ENCODE data around the gene HERC2. TPM values are rescaled to one million over a fixed set of nuclear protein-coding genes. Genes with fewer than 3 reads are reported as not detected.
A peak's percentile ranks its signal among the peaks of the same experiment; 100 is the strongest.

The HERC2 gene
- total and polyA plus RNA-seq, 2 of the 8 experiments (the other 6 are each of a cell fraction or from before 2014, with no cell fraction given), result 83.0 to 88.7 TPM

GRCh38 chr15:28096411-28096669 is 225.6 kb downstream of the HERC2 start:
- no peak overlapping the region for H3K4ac ChIP-seq (replicated peaks; ENCODE audit: insufficient read length, low read depth, low read length)
- no peak overlapping the region for H2BK20ac ChIP-seq (ENCODE audit: low read length)
- H3K56ac ChIP-seq (replicated peaks; ENCODE audit: insufficient read length, low read depth, low read length), result no peak overlapping the region
- no peak for DNase-seq (ENCODE audit: low read depth in 1 of 2, low spot score in 2 of 2)
- H3K79me2 ChIP-seq (ENCODE audit: control insufficient read depth in 1 of 2, insufficient read depth in 2 of 2, low read length in 2 of 2), result no peaks in the 10 kb centered on the region
- no peak overlapping the region for H4K91ac ChIP-seq (replicated peaks; ENCODE audit: insufficient read length, low read length)
- no peak for FAIRE-seq
- H3K4me3 ChIP-seq (ENCODE audit: extremely low read depth in 1 of 4, insufficient read depth in 2 of 4, low read depth in 3 of 4, low read length in 4 of 4), result peak overlapping the region; percentile 35 to 66 (median 54)
- H2AFZ ChIP-seq (ENCODE audit: low read length), result no peak overlapping the region
- no peak overlapping the region for H3K14ac ChIP-seq (ENCODE audit: insufficient read length)
- H3K23ac ChIP-seq (ENCODE audit: insufficient read length), result no peak overlapping the region
- H4K8ac ChIP-seq (ENCODE audit: extremely low read depth, insufficient read depth, low read length), result no peak overlapping the region
- H2AK5ac ChIP-seq (ENCODE audit: low read depth, low read length), result no peak overlapping the region
- peaks cover 43 to 83% (median 77%) of the 10 kb centered on the region in 4 experiments for H3K27me3 ChIP-seq (replicated peaks in 1 of 4; ENCODE audit: control insufficient read depth in 3 of 4, extremely low read depth in 1 of 4, insufficient read depth in 3 of 4, low read length in 3 of 4)
- no peak overlapping the region for H3K9ac ChIP-seq (replicated peaks in 1 of 4; ENCODE audit: extremely low read depth in 1 of 4, low read depth in 3 of 4, low read length in 3 of 4)
- no peak overlapping the region for H4K5ac ChIP-seq (ENCODE audit: insufficient read length, low read depth, low read length)
- peaks cover 40% of the 10 kb centered on the region for H3K23me2 ChIP-seq (ENCODE audit: low read depth, low read length)
- H3K79me1 ChIP-seq (ENCODE audit: low read depth, low read length), result no peaks in the 10 kb centered on the region; the same call in 1 of the 2 replicates
- H3K36me3 ChIP-seq (ENCODE audit: control insufficient read depth in 2 of 4, insufficient read depth in 4 of 4, low read length in 3 of 4), result peaks cover 0 to 3% (median 0%) of the 10 kb centered on the region in 4 experiments; a peak in 1 of 8 replicates
- ChIA-PET POLR2A (ENCODE audit: partially characterized antibody) (interaction anchor here (1.3 to 2.7 kb wide), 3 partner anchors 7 to 17 kb away, joined by 4 to 7 read pairs (median 6); no protein-coding TSS in a partner anchor), CTCF (ENCODE audit: partially characterized antibody) (interaction anchor here (3.8 kb wide), 1 partner anchor 28 kb away, joined by 16 read pairs; no protein-coding TSS in a partner anchor)
- H3K4me1 ChIP-seq (replicated peaks in 1 of 4; ENCODE audit: control insufficient read depth in 3 of 4, insufficient read depth in 4 of 4, low read length in 3 of 4), result peaks cover 0 to 29% (median 9%) of the 10 kb centered on the region in 4 experiments; a peak in 5 of 7 replicates
- H2BK120ac ChIP-seq (replicated peaks; ENCODE audit: low read depth, low read length), result no peak overlapping the region
- no peak overlapping the region for H2BK12ac ChIP-seq (ENCODE audit: low read depth, low read length)
- H3K9me3 ChIP-seq (ENCODE audit: insufficient read depth in 2 of 2, low read depth in 1 of 2, low read length in 1 of 2), result 0 out of 4 replicates have a peak, but pooled peaks cover 0 to under 1% of the 10 kb centered on the region in 2 experiments
- H2BK5ac ChIP-seq (ENCODE audit: low read depth, low read length), result no peak overlapping the region
- H3K4me2 ChIP-seq (ENCODE audit: insufficient read depth in 1 of 2, low read depth in 2 of 2, low read length in 2 of 2), result peak overlapping the region; percentile 55 to 87
- no peak overlapping the region for H3K27ac ChIP-seq (ENCODE audit: low read depth, low read length)
- no peak overlapping the region; the same call in 1 of the 2 replicates for H3K18ac ChIP-seq (ENCODE audit: extremely low read depth, low read length)
- H2BK15ac ChIP-seq (ENCODE audit: low read length), result peak overlapping the region; percentile 92; the same call in 1 of the 2 replicates
- H4K20me1 ChIP-seq (replicated peaks in 1 of 2; ENCODE audit: control insufficient read depth in 1 of 2, insufficient read depth in 2 of 2, low read length in 2 of 2), result peaks cover 0 to 20% of the 10 kb centered on the region in 2 experiments
- WGBS, 2 experiments (ENCODE audit: extremely low coverage in 1 of 2, insufficient coverage in 1 of 2, insufficient read length in 1 of 2, insufficient replicate concordance in 2 of 2, low coverage in 1 of 2, low lambda C conversion rate in 2 of 2, missing lambda C conversion rate in 1 of 2), result 1% methylated on average over 11 of the region's 13 CpGs; no CpG with 5 or more reads in 1 of the 2 experiments
- TF ChIP-seq CTBP2 (IDR thresholded peaks at IDR 0.05; ENCODE audit: borderline replicate concordance, insufficient read depth, insufficient read length, low read length) (no peak), SP2 (IDR thresholded peaks at IDR 0.05; ENCODE audit: low read length) (no peak), SP4 (IDR thresholded peaks at IDR 0.05; ENCODE audit: low read length) (no peak), RNF2 (IDR thresholded peaks at IDR 0.05; ENCODE audit: borderline replicate concordance, low read depth, low read length, missing control alignments, poor library complexity, severe bottlenecking) (no peak)
